Measurements from ENCODE around the gene INSC. TPM values are rescaled to one million over a fixed set of nuclear protein-coding genes. Genes with fewer than 3 reads are reported as not detected.
"Not testable (repeated sequence)": the region's sequence is repeated elsewhere in the genome, so short reads cannot be mapped to it uniquely, and the experiment has no call there.

The INSC gene
- total and polyA plus RNA-seq, 2 of the 4 experiments (the other 2 are of a cell fraction) = 0.53 to 1.4 TPM

- H3K9ac ChIP-seq (ENCODE audit: low read depth, low read length); H3K4me1 ChIP-seq (ENCODE audit: control insufficient read depth, insufficient read depth, low read length); H4K5ac ChIP-seq (ENCODE audit: low read depth, low read length); H4K20me1 ChIP-seq (ENCODE audit: insufficient read depth, low read length); in situ Hi-C loops (cut with MboI; ENCODE audit: low sequenced_read_pairs); BruUV-seq (replicated peaks); H3K9me1 ChIP-seq (ENCODE audit: insufficient read depth, low read length); H2AFZ ChIP-seq (replicated peaks; ENCODE audit: low read length, poor library complexity); H4K91ac ChIP-seq (ENCODE audit: insufficient read depth, low read depth, low read length); H3K27ac ChIP-seq (ENCODE audit: insufficient read depth, low read length); H3K4me2 ChIP-seq (ENCODE audit: low read depth, low read length); H2BK120ac ChIP-seq (ENCODE audit: low read depth, low read length); CTCF ChIA-PET; H3K9me3 ChIP-seq (ENCODE audit: control insufficient read depth, insufficient read depth, low read length); POLR2A ChIA-PET (ENCODE audit: unreplicated experiment); H3K18ac ChIP-seq (ENCODE audit: low read depth, low read length); H2BK5ac ChIP-seq (ENCODE audit: low read depth, low read length, poor library complexity, severe bottlenecking); H2AK9ac ChIP-seq (replicated peaks; ENCODE audit: low read depth, low read length, poor library complexity); H2BK20ac ChIP-seq (ENCODE audit: low read depth, low read length); H3K4me3 ChIP-seq (ENCODE audit: insufficient read depth, low read depth, low read length); H3K36me3 ChIP-seq (ENCODE audit: control insufficient read depth, insufficient read depth, low read length); H3K56ac ChIP-seq (ENCODE audit: extremely low read depth, insufficient read depth, low read length); H3K79me1 ChIP-seq (ENCODE audit: low read depth in 1 of 2, low read length in 2 of 2); ATAC-seq (ENCODE audit: low read depth); dilution Hi-C loops (cut with HindIII; ENCODE audit: low sequenced_read_pairs, unreplicated experiment); H3K23ac ChIP-seq (ENCODE audit: low read depth, low read length); DNase-seq; H3K4ac ChIP-seq (ENCODE audit: low read depth, low read length); H4K8ac ChIP-seq (ENCODE audit: low read depth in 2 of 2, low read length in 2 of 2); intact Hi-C loops (cut with micrococcal nuclease); H2AK5ac ChIP-seq (ENCODE audit: low read depth, low read length); H2BK15ac ChIP-seq (ENCODE audit: low read depth, low read length); H3K14ac ChIP-seq (replicated peaks; ENCODE audit: low read depth, low read length): not testable (repeated sequence)
- peaks cover 27% of the 10 kb centered on the region for H3K27me3 ChIP-seq (ENCODE audit: control insufficient read depth, insufficient read depth, low read length)
- 100% methylated on average over 1 of the region's 7 CpGs; no CpG with 5 or more reads in 1 of the 2 experiments for WGBS, 2 experiments (ENCODE audit: extremely low coverage in 2 of 2, insufficient read length in 1 of 2)
Measured at GRCh38 chr11:15069751-15070150, 45.0 kb upstream of the INSC start.
